AG09309 (cell line): ENCODE results near the gene SND1.

Experiments used
- DNase-seq: peaks from one replicate; pipeline ENCODE4 v3.0.0-alpha.2; 2010; ENCODE audit warnings: low read depth
- H3K4me3 ChIP-seq: 2 replicates; pipeline ENCODE4 v1.5.1; 2011; ENCODE audit warnings: mild to moderate bottlenecking, low read depth, low read length, moderate library complexity; ENCODE audit not compliant: control insufficient read depth
- TF ChIP-seq, protein P1 (sequence below): IDR thresholded peaks from 2 replicates; pipeline ENCODE4 v1.5.1; 2011; ENCODE audit warnings: mild to moderate bottlenecking, low read depth, low read length, inconsistent platforms; ENCODE audit not compliant: insufficient read depth, control insufficient read depth; ENCODE audit errors: missing control alignments

Gene SND1

GRCh38 chr7:128063088-128063487 is 411.1 kb downstream of the SND1 start:
- no peak for DNase-seq
- no peak overlapping the region for H3K4me3 ChIP-seq
- TF ChIP-seq, protein P1, sequence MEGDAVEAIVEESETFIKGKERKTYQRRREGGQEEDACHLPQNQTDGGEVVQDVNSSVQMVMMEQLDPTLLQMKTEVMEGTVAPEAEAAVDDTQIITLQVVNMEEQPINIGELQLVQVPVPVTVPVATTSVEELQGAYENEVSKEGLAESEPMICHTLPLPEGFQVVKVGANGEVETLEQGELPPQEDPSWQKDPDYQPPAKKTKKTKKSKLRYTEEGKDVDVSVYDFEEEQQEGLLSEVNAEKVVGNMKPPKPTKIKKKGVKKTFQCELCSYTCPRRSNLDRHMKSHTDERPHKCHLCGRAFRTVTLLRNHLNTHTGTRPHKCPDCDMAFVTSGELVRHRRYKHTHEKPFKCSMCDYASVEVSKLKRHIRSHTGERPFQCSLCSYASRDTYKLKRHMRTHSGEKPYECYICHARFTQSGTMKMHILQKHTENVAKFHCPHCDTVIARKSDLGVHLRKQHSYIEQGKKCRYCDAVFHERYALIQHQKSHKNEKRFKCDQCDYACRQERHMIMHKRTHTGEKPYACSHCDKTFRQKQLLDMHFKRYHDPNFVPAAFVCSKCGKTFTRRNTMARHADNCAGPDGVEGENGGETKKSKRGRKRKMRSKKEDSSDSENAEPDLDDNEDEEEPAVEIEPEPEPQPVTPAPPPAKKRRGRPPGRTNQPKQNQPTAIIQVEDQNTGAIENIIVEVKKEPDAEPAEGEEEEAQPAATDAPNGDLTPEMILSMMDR: no peak

DNA sequence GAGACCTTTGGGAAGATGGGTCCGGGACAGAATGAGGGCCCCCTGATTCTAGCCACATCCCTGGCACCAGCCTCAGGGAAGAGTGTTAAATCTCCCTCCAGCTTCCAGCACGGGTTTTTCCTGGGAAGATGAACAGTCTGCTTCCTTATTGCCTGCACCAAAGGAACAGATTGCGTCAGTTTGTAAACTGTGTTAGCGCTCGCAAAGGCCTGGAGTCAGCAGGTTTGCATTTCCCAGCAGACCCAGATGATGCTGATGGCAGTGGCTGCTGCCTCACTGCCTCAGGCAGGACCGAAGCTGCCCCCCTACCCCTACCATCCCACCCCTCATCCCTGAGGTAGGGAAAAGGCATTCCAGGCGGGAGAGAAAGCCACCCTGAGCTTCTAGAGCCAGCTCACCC is 413.9 kb downstream of the SND1 start:
- TF ChIP-seq, protein P1: no peak
- DNase-seq: no peak
- H3K4me3 ChIP-seq: no peak overlapping the region

DNA sequence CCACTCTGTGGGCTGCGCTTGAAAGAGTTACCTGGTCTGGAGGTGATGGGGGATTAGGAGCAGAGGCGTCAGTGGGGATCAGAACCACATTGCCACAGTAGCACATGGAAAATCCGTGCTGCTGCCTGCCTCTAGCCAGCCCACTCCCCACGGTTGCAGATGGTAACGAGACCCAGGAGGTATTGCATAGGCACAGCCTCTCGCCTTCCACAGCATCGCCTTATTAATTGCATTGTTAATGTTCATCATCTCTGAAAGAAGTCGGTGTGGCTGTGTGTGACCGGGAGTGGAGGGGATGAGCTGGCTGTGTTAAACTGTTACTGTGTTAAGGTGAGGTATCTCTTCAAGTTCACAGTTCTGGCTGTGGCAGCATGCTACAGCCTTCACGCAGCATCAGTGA is 414.4 kb downstream of the SND1 start:
- no peak for DNase-seq
- TF ChIP-seq, protein P1: no peak
- H3K4me3 ChIP-seq: no peak overlapping the region

- DNase-seq: no peak
- TF ChIP-seq, protein P1: peak; percentile 13
- H3K4me3 ChIP-seq: no peak overlapping the region
Observed at GRCh38 chr7:128066858-128067257, 414.9 kb downstream of the SND1 start.

DNA sequence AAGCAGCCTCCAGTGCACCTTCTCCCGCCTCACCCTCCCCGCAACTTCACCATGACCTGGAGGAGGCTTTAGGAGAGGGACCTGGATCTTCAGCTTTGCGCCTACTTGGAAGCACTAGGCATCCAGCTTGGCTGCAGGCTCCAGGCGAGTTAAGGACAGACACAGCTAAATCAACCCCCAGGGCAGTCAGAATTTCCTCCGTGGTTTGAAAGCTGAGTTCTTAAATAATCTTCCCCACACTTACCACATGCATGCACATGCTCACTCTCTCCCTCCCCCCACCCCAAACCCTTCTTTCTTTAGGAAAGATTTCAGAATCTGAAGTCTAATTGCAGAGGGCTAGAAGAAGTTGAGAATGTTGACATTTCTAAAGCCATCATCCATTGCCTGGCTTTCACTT is 416.0 kb downstream of the SND1 start:
- H3K4me3 ChIP-seq: no peak overlapping the region
- TF ChIP-seq, protein P1: no peak
- no peak for DNase-seq

- DNase-seq: no peak
- H3K4me3 ChIP-seq: no peak overlapping the region
- TF ChIP-seq, protein P1: no peak
Observed at GRCh38 chr7:128068785-128069184, 416.8 kb downstream of the SND1 start.
